GM21515 (cell line): ENCODE results near the gene PDE8A.

Experiments used
- ATAC-seq: cut with Tn5 transposase; IDR thresholded peaks from one replicate; pipeline ENCODE4 v1.9.1; 2021; ENCODE audit not compliant: unreplicated experiment

PDE8A gene

GRCh38 chr15:85072917-85073316 is 91.3 kb downstream of the PDE8A start:
- no peak for ATAC-seq

DNA sequence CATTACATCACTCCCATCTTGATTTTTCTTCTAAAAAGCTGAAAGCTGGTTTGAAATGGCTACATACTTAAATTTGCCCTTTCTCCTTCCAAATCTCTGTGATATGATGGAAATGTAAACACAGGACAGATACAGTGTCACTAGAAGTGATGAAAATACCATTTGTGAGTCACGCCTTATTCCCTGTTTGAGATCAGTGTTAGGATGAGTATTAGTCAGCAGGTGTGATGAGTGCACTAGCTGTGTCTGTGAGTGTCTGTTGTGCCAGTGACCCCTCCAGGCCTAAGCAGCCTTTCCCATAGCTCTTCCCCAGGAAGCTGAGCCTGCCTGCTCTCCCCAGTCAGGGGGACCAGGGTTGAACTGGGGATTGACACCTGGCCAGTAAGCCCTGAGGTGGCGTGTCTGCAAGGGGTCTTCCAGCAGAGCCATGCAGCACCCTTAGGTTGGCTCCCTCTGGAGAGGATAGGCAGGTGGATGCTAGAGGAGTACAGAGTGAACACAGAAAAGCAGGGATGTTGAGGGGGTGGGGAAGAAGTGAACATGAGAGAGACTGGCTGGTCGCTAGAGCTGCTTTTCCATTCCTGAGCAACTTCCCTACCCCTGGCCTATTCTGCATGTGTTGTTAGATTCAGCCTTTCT is 92.0 kb downstream of the PDE8A start:
- ATAC-seq = no peak

GRCh38 chr15:85086855-85087254 is 105.2 kb downstream of the PDE8A start:
- no peak for ATAC-seq

GRCh38 chr15:85088300-85088699 is 106.6 kb downstream of the PDE8A start:
- ATAC-seq = no peak

- ATAC-seq = no peak
Observed at GRCh38 chr15:85089929-85090597, 108.4 kb downstream of the PDE8A start.

DNA sequence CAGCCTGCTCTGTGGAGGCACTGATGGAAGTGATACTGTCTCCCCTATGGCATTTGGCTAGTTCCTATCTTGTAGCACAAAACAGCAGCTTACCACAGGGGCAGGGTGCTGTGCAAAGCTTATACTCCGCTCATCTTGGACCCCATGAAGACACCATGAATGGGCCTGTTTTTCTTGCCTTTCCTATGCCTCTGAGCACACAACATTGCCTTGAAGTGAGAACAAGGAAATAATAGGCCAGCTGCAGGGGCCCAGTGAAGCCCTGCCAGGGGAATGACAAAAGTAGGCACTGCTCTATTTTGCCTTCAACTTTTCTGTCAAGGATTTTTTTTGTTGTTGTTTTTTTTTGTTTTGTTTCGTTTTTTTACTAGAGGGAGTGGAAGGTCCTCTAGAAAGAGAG is 110.3 kb downstream of the PDE8A start:
- ATAC-seq = no peak

GRCh38 chr15:85094685-85095084 is 113.0 kb downstream of the PDE8A start:
- ATAC-seq = no peak

DNA sequence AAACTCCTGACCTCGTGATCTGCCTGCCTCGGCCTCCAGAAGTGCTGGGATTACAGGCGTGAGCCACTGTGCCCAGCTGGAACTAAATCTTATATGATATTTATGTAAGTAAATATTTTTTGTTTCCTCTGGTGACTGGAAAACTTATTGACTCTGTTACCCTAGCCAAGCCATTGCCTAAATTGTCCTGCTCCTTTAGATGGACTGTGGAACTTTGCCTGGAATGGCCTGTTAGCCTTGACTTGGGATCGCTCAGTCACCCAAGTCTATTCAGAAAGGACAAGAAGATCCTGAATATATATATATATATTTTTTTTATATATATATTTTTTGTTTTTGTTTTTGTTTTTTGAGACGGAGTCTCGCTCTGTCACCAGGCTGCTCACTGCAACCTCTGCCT is 113.9 kb downstream of the PDE8A start:
- no peak for ATAC-seq

DNA sequence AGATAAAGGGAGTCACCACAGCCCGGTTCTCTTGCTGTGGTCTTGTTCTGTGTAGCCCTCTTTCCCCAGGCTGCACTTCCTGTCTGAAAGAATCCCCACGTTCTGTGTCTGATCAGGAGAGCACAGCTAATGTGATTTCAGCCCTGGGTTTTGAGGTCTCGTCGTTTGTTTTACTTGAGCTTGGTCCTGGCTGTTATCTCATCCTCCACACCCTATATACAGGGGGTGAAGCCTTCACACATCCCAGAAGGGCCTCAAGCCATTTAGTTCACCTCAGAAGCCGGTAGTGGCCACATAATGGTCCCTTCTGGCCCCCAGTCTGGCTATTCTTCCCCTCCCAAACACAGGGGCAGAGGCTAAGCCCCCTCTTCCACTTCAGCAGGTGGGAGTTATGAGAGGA is 115.6 kb downstream of the PDE8A start:
- ATAC-seq = no peak

GRCh38 chr15:85097725-85098124 is 116.1 kb downstream of the PDE8A start:
- no peak for ATAC-seq

- ATAC-seq = no peak
Observed at GRCh38 chr15:85099195-85099803, 117.6 kb downstream of the PDE8A start.

GRCh38 chr15:85100186-85100937 is 118.7 kb downstream of the PDE8A start:
- no peak for ATAC-seq

- ATAC-seq = no peak
Observed at GRCh38 chr15:85104584-85104983, 122.9 kb downstream of the PDE8A start.

DNA sequence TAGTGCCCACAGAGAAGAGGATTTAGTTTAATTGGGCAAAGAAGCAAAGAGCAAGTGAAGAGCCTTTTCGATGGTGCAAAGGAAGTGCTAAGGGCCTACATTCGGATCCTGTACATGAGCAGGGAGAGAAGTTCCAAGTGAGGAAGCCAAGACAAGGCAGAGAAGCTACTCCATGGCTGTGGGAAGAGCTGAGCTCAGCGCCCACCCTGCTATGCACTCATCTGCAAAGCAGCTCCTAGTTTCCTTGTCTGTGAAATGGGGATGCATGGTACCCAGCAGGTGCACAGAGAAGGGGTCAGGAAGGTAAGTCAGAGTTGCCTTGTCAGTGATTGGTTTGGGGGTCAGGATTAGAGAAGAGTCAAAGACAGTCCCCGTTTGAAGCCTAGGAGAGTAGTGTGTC is 126.5 kb downstream of the PDE8A start:
- ATAC-seq = no peak

GRCh38 chr15:85109333-85109732 is 127.7 kb downstream of the PDE8A start:
- ATAC-seq = no peak

GRCh38 chr15:85112997-85113396 is 131.3 kb downstream of the PDE8A start:
- no peak for ATAC-seq

DNA sequence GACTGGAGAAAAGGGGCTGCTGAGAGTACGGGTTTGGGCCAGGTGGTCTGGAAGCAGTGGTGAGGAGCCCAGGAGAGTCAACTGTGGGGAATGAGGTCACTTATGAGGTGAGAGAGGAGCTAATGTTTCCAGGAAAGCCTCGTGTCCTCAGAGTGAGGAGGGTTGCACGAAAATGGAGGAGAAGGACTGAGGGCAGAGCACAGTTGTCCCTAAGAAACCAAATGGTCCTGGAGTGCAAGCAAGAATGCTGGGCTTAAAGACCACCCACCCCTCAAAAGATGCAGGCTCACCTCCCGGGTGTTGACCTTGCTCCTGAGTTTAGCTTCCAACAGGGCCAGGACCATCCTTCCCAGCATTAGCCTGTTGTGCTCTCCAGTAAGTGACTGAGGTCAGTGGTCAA is 133.2 kb downstream of the PDE8A start:
- ATAC-seq = no peak

- no peak for ATAC-seq
Observed at GRCh38 chr15:85116066-85116465, 134.4 kb downstream of the PDE8A start.

DNA sequence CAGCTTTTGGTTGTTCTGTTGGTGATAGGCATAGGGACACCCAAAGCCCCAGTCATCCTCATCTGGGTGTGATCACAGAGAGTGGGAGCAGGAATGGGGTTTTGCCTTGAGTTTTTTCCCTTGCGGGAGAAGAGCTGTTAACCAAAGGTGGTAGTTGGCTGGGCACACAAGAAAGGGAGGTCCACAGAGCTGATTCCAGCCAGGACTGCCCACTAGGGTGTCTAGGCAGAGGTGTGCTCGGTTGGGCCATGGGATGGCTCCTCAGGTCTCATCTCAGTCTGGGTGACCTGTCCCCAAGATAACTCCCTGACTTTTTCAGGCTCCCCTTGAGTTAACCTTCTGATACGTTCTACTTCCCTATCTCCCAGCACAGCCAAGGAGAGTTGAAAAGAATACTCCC is 134.8 kb downstream of the PDE8A start:
- no peak for ATAC-seq

DNA sequence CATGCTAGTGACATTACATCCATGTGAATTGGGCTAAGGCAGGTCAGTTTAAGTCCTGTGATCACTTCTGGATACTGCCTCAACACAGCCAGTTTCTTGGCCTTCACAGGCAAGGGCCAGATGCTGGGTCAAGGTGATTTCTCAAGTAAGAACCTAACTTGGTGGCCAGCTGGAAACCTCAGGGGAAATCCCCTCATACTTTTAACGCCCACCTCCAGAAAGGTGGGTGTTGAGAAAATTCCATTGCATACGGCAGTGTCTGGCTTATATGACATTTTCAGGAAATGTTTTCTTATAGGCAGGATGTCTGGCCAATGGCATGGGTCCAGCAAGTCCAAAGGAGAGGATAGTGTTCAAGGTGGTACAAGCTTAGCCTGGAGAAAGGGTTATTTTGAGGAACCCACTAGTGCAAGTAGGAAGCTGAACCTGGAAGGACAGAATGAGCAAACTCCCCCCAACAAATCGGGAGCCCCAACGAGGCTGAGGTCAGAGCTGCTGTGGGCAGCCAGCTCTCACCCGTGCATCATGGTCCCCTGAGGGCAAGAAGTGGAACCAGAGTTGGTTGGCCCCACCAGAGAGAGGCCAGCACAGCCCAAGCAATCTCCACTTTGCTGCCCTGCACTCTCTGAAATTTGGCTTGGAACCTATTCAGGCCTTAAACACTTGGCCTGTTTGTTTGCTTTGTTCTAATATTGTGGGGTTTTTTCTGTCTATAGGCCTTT is 135.4 kb downstream of the PDE8A start:
- ATAC-seq = no peak

DNA sequence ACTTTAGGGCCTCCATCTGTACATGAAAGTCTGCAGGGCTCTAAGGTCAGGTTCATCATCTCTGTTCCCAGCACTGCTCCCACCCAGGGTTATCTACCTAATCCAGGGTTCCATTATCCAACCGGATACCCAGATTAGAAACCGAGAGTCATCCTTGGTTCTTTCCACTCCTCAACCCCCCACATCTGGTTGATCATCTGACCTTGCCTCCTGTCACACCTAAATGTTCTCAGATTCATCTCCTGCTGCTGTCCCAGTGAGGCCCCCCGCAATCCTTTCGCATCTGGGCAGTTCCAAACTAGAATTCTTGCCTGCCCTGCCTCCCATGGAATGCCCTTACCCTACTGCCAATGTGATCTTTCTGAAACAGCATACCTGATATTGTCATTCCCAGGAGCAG is 136.5 kb downstream of the PDE8A start:
- no peak for ATAC-seq
